Glomerular visceral epithelial cell (primary cell): ENCODE results near the gene WDR18.

Source experiments
- DNase-seq: peaks from one replicate; pipeline ENCODE4 v3.0.0-alpha.2; 2016; ENCODE audit errors: extremely low spot score

The WDR18 gene

GRCh38 chr19:964761-965694, 19.1 kb upstream of the WDR18 start:
- DNase-seq, result no peak

- DNase-seq, result no peak
Measured at GRCh38 chr19:966485-967088, 17.6 kb upstream of the WDR18 start.

- no peak for DNase-seq
Measured at GRCh38 chr19:970695-971094, 13.4 kb upstream of the WDR18 start.

GRCh38 chr19:971795-972194, 12.3 kb upstream of the WDR18 start:
- DNase-seq, result no peak

GRCh38 chr19:972281-972680, 11.9 kb upstream of the WDR18 start:
- DNase-seq, result no peak

- no peak for DNase-seq
Measured at GRCh38 chr19:973726-974563, 10.2 kb upstream of the WDR18 start.

- DNase-seq, result no peak
Measured at GRCh38 chr19:974564-975257, 9.4 kb upstream of the WDR18 start.

GRCh38 chr19:976476-976875, 7.7 kb upstream of the WDR18 start:
- DNase-seq, result no peak

- no peak for DNase-seq
Measured at GRCh38 chr19:977058-977464, 7.1 kb upstream of the WDR18 start.

- no peak for DNase-seq
Measured at GRCh38 chr19:979318-979741, 4.8 kb upstream of the WDR18 start.

GRCh38 chr19:980133-980998, 3.8 kb upstream of the WDR18 start:
- no peak for DNase-seq

- peak; percentile 72 for DNase-seq
Measured at GRCh38 chr19:982567-983170, 1.5 kb upstream of the WDR18 start.

- DNase-seq, result no peak
Measured at GRCh38 chr19:986083-986482, 1.9 kb downstream of the WDR18 start.

GRCh38 chr19:988081-988480, 3.9 kb downstream of the WDR18 start:
- DNase-seq, result no peak

- no peak for DNase-seq
Measured at GRCh38 chr19:988510-988909, 4.4 kb downstream of the WDR18 start.

- DNase-seq, result no peak
Measured at GRCh38 chr19:989381-990081, 5.4 kb downstream of the WDR18 start.

- DNase-seq, result no peak
Measured at GRCh38 chr19:990119-990571, 6.0 kb downstream of the WDR18 start.

GRCh38 chr19:990746-991145, 6.6 kb downstream of the WDR18 start:
- no peak for DNase-seq

GRCh38 chr19:991174-991931, 7.2 kb downstream of the WDR18 start:
- peak; percentile 51 for DNase-seq
